Mesendoderm (in vitro differentiated cells): ENCODE results near the gene CYRIA.

Experiments
- DNase-seq: peaks from one replicate; pipeline ENCODE4 v3.0.0; 2013
- H2AK5ac ChIP-seq: 2 replicates; pipeline ENCODE4 v1.6.1; 2013; ENCODE audit warnings: low read length, inconsistent platforms
- H2BK120ac ChIP-seq: 2 replicates; pipeline ENCODE4 v1.6.1; 2013; ENCODE audit warnings: low read depth, mild to moderate bottlenecking, low read length, moderate library complexity, mixed read lengths
- H2BK15ac ChIP-seq: replicated peaks from 2 replicates; pipeline ENCODE4 v1.6.1; 2013; ENCODE audit warnings: low read depth, mild to moderate bottlenecking, moderate library complexity
- H2BK5ac ChIP-seq: 2 replicates; pipeline ENCODE4 v1.6.1; 2013; ENCODE audit warnings: low read length, inconsistent platforms
- H3K18ac ChIP-seq: 2 replicates; pipeline ENCODE4 v1.6.1; 2013; ENCODE audit warnings: mild to moderate bottlenecking, low read length, mixed read lengths
- H3K23ac ChIP-seq: one replicate; pipeline ENCODE4 v1.6.1; 2013; ENCODE audit warnings: low read length
- H3K27ac ChIP-seq: 2 replicates; pipeline ENCODE4 v1.5.1; 2013; ENCODE audit warnings: low read depth, mild to moderate bottlenecking, inconsistent platforms, low read length, moderate library complexity
- H3K27me3 ChIP-seq: 2 replicates; pipeline ENCODE4 v1.6.1; 2013; ENCODE audit warnings: low read length, control low read depth, mild to moderate bottlenecking, inconsistent platforms; ENCODE audit not compliant: insufficient read depth, poor library complexity
- H3K36me3 ChIP-seq: 2 replicates; pipeline ENCODE4 v1.6.1; 2013; ENCODE audit warnings: low read length, inconsistent platforms; ENCODE audit not compliant: control insufficient read depth, insufficient read depth
- H3K4ac ChIP-seq: one replicate; pipeline ENCODE4 v1.6.1; 2013; ENCODE audit warnings: low read depth, mild to moderate bottlenecking, low read length, moderate library complexity
- H3K4me1 ChIP-seq: 2 replicates; pipeline ENCODE4 v1.6.1; 2013; ENCODE audit warnings: low read depth, low read length, inconsistent platforms; ENCODE audit not compliant: control insufficient read depth
- H3K4me2 ChIP-seq: 2 replicates; pipeline ENCODE4 v1.6.1; 2013; ENCODE audit warnings: low read length
- H3K4me3 ChIP-seq: 2 replicates; pipeline ENCODE4 v1.5.1; 2013; ENCODE audit warnings: mild to moderate bottlenecking, low read length
- H3K56ac ChIP-seq: one replicate; pipeline ENCODE4 v1.6.1; 2013; ENCODE audit warnings: low read length
- H3K79me1 ChIP-seq: 2 replicates; pipeline ENCODE4 v1.6.1; 2013; ENCODE audit warnings: low read length, inconsistent platforms
- H3K79me2 ChIP-seq: 2 replicates; pipeline ENCODE4 v1.6.1; 2013; ENCODE audit warnings: mild to moderate bottlenecking, low read length; ENCODE audit not compliant: control insufficient read depth, insufficient read depth
- H3K9ac ChIP-seq: 2 replicates; pipeline ENCODE4 v1.6.1; 2013; ENCODE audit warnings: low read length, inconsistent platforms
- H4K5ac ChIP-seq: one replicate; pipeline ENCODE4 v1.6.1; 2013; ENCODE audit warnings: low read length
- H4K8ac ChIP-seq: one replicate; pipeline ENCODE4 v1.6.1; 2013; ENCODE audit warnings: low read depth, mild to moderate bottlenecking, control low read depth, low read length, moderate library complexity
- WGBS: extraction: QIAGEN DNeasy Blood & Tissue Kit; methylation state at CpG from one replicate; pipeline ENCODE4 v1.1.7; 2013; ENCODE audit warnings: low lambda C conversion rate, missing lambda C conversion rate; ENCODE audit not compliant: insufficient coverage; ENCODE audit errors: extremely low coverage; 5-methylcytosine and 5-hydroxymethylcytosine counted together

The CYRIA gene

GRCh38 chr2:16661526-16661925 lies 4.1 kb downstream of the CYRIA start:
- no peak overlapping the region for H3K18ac ChIP-seq
- no peak overlapping the region for H3K23ac ChIP-seq
- H3K4me2 ChIP-seq = no peak overlapping the region
- no peak overlapping the region for H3K27ac ChIP-seq
- H3K4ac ChIP-seq = no peak overlapping the region
- WGBS = no CpG with 5 or more reads among the region's 4 CpGs
- H4K5ac ChIP-seq = no peak overlapping the region
- no peak overlapping the region for H3K56ac ChIP-seq
- H3K4me1 ChIP-seq = peaks cover 2% of the 10 kb centered on the region
- no peak for DNase-seq
- no peak overlapping the region for H4K8ac ChIP-seq
- no peaks in the 10 kb centered on the region for H3K79me1 ChIP-seq
- H2BK120ac ChIP-seq = no peak overlapping the region
- no peak overlapping the region for H2AK5ac ChIP-seq
- H3K27me3 ChIP-seq = no peaks in the 10 kb centered on the region
- H3K4me3 ChIP-seq = no peak overlapping the region
- no peak overlapping the region for H2BK5ac ChIP-seq
- no peaks in the 10 kb centered on the region for H3K36me3 ChIP-seq
- no peak overlapping the region for H3K9ac ChIP-seq
- H3K79me2 ChIP-seq = no peaks in the 10 kb centered on the region
- H2BK15ac ChIP-seq = no peak overlapping the region

- Histone ChIP-seq H3K4me2 (no peak overlapping the region), H3K79me2 (no peaks in the 10 kb centered on the region), H3K27ac (no peak overlapping the region), H3K23ac (no peak overlapping the region), H3K79me1 (no peaks in the 10 kb centered on the region), H4K5ac (no peak overlapping the region), H3K4me3 (no peak overlapping the region), H3K18ac (no peak overlapping the region), H3K56ac (no peak overlapping the region), H3K36me3 (no peaks in the 10 kb centered on the region), H3K9ac (no peak overlapping the region), H3K27me3 (no peaks in the 10 kb centered on the region), H4K8ac (no peak overlapping the region), H3K4ac (no peak overlapping the region), H2BK5ac (no peak overlapping the region), H2BK120ac (no peak overlapping the region), H2BK15ac (no peak overlapping the region), H2AK5ac (no peak overlapping the region), H3K4me1 (no peaks in the 10 kb centered on the region)
- no CpG with 5 or more reads among the region's 4 CpGs for WGBS
- no peak for DNase-seq
Measured at GRCh38 chr2:16660556-16660955, 5.1 kb downstream of the CYRIA start.

DNA sequence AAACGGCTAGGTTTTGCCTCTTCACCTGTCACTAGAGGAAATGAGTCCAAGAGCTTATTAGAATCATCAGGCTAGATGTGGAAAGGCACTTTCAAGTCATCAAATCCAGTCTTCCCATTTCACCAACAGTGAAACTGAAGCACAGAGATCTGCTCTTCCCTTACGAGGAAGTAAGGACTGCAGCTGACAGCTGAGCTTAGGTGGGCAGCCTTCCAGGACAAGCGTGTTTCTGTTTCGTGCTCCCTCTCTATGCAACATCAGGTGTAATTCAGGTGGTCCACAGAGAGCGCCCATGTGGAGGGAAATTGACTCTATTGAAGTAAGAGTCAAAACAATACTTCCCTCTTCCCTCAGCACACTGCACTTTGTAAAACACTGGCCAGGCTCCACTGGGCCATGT lies 5.5 kb downstream of the CYRIA start:
- no CpG with 5 or more reads among the region's 5 CpGs for whole genome bisulfite sequencing
- H3K27ac ChIP-seq = no peak overlapping the region
- no peak overlapping the region for H2AK5ac ChIP-seq
- no peaks in the 10 kb centered on the region for H3K27me3 ChIP-seq
- H3K79me1 ChIP-seq = no peaks in the 10 kb centered on the region
- no peak overlapping the region for H4K5ac ChIP-seq
- no peaks in the 10 kb centered on the region for H3K4me1 ChIP-seq
- DNase-seq = no peak
- H3K36me3 ChIP-seq = no peaks in the 10 kb centered on the region
- H3K56ac ChIP-seq = no peak overlapping the region
- H3K18ac ChIP-seq = no peak overlapping the region
- H2BK5ac ChIP-seq = no peak overlapping the region
- no peak overlapping the region for H2BK15ac ChIP-seq
- no peak overlapping the region for H4K8ac ChIP-seq
- no peak overlapping the region for H3K4me2 ChIP-seq
- H3K4me3 ChIP-seq = no peak overlapping the region
- no peaks in the 10 kb centered on the region for H3K79me2 ChIP-seq
- no peak overlapping the region for H2BK120ac ChIP-seq
- H3K4ac ChIP-seq = no peak overlapping the region
- H3K23ac ChIP-seq = no peak overlapping the region
- H3K9ac ChIP-seq = no peak overlapping the region

GRCh38 chr2:16658076-16658739 lies 7.4 kb downstream of the CYRIA start:
- H2AK5ac ChIP-seq = no peak overlapping the region
- no peak overlapping the region for H3K56ac ChIP-seq
- H4K8ac ChIP-seq = no peak overlapping the region
- no peak overlapping the region for H3K4me3 ChIP-seq
- no peak overlapping the region for H3K23ac ChIP-seq
- WGBS = no CpG with 5 or more reads among the region's 3 CpGs
- no peak overlapping the region for H2BK120ac ChIP-seq
- no peaks in the 10 kb centered on the region for H3K4me1 ChIP-seq
- no peak overlapping the region for H2BK15ac ChIP-seq
- H3K4me2 ChIP-seq = no peak overlapping the region
- H3K18ac ChIP-seq = no peak overlapping the region
- no peaks in the 10 kb centered on the region for H3K79me2 ChIP-seq
- H4K5ac ChIP-seq = no peak overlapping the region
- no peak overlapping the region for H3K4ac ChIP-seq
- no peaks in the 10 kb centered on the region for H3K79me1 ChIP-seq
- no peaks in the 10 kb centered on the region for H3K36me3 ChIP-seq
- no peak overlapping the region for H3K9ac ChIP-seq
- DNase-seq = no peak
- no peak overlapping the region for H3K27ac ChIP-seq
- no peak overlapping the region for H2BK5ac ChIP-seq
- H3K27me3 ChIP-seq = no peaks in the 10 kb centered on the region

GRCh38 chr2:16657671-16658070 lies 8.0 kb downstream of the CYRIA start:
- no peak overlapping the region for H4K8ac ChIP-seq
- no peaks in the 10 kb centered on the region for H3K27me3 ChIP-seq
- H3K4ac ChIP-seq = no peak overlapping the region
- H2BK120ac ChIP-seq = no peak overlapping the region
- H3K27ac ChIP-seq = no peak overlapping the region
- H3K79me2 ChIP-seq = no peaks in the 10 kb centered on the region
- H3K4me3 ChIP-seq = no peak overlapping the region
- no peak overlapping the region for H3K23ac ChIP-seq
- no peaks in the 10 kb centered on the region for H3K36me3 ChIP-seq
- H3K4me1 ChIP-seq = no peaks in the 10 kb centered on the region
- H3K18ac ChIP-seq = no peak overlapping the region
- no peak overlapping the region for H2AK5ac ChIP-seq
- no peak for DNase-seq
- no peak overlapping the region for H2BK5ac ChIP-seq
- H3K56ac ChIP-seq = no peak overlapping the region
- H4K5ac ChIP-seq = no peak overlapping the region
- no peak overlapping the region for H3K9ac ChIP-seq
- no peak overlapping the region for H3K4me2 ChIP-seq
- no peaks in the 10 kb centered on the region for H3K79me1 ChIP-seq
- H2BK15ac ChIP-seq = no peak overlapping the region
- WGBS = no CpG with 5 or more reads among the region's 1 CpG

- Histone ChIP-seq H4K8ac (no peak overlapping the region), H3K4me1 (no peaks in the 10 kb centered on the region), H3K23ac (no peak overlapping the region), H2AK5ac (no peak overlapping the region), H3K27ac (no peak overlapping the region), H3K18ac (no peak overlapping the region), H3K36me3 (no peaks in the 10 kb centered on the region), H4K5ac (no peak overlapping the region), H3K79me2 (no peaks in the 10 kb centered on the region), H2BK15ac (no peak overlapping the region), H3K4me2 (no peak overlapping the region), H3K4ac (no peak overlapping the region), H3K27me3 (no peaks in the 10 kb centered on the region), H2BK5ac (no peak overlapping the region), H3K56ac (no peak overlapping the region), H2BK120ac (no peak overlapping the region), H3K79me1 (no peaks in the 10 kb centered on the region), H3K4me3 (no peak overlapping the region), H3K9ac (no peak overlapping the region)
- WGBS = no CpG with 5 or more reads among the region's 8 CpGs
- no peak for DNase-seq
Measured at GRCh38 chr2:16656784-16657391, 8.7 kb downstream of the CYRIA start.
